GM21381 (cell line): ENCODE data around the gene NAXE.

Experiments used
- ATAC-seq: cut with Tn5 transposase; IDR thresholded peaks from one replicate; pipeline ENCODE4 v1.9.1; 2021; ENCODE audit warnings: mild to moderate bottlenecking, moderate library complexity; ENCODE audit not compliant: unreplicated experiment

NAXE gene

DNA sequence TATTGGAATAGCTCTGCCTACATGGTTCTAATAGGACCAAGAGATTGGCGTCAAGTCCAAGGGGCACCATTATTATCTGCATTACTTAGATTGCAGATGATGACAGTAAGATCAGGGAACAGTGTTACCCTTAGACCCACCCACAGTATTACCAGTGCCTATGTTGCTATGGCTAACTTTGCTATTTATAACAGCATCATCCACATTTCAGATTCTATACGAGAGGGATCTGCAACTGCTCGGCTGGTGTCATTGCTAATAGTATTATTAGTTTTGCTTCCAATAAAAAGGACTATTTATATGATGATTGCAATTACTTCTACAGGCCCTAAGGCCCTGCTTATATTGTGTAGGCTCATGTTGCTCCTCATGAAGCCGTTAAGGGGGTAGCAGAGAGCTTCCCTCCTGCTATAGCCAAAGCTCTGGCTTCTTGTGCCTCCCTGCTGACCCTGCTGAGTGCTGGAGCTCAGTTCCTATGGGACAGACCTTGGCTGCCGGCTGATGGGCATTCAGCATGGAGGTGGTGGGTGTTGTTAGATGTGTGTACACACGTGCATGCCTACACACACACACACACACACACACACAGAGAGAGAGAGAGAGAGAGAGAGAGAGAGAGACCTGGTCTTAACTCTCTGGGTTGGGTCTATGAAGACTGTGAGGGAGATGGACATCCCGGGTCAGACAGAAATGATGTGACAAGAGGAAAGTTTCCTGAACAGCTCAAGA is 51.6 kb downstream of the NAXE start:
- ATAC-seq, result no peak

DNA sequence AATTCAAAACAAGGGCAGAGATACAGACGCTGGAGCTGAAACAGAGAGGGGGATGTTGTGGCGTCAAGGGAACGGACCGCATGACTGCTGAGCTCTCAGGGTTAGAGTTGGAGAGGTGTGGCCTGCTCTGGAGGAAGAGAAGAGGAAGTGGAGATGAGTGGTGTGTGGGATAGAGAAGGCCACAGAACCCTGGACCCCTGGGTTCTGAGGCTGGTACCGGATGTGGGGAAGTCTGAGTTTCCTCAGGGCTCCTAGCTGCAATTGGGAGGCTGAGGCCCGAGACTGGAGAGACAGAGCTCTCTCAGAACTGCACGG is 52.2 kb downstream of the NAXE start:
- no peak for ATAC-seq
